GM23338 (cell line): ENCODE data around the gene CD300LB. TPM values are rescaled to one million over a fixed set of nuclear protein-coding genes. Genes with fewer than 3 reads are reported as not detected.

Experiments used
- ATAC-seq: fragments of 200-7000 bp; cut with Tn5 transposase; 3 replicates; pipeline ENCODE4 v1.9.1; 2020
- DNase-seq: peaks from one replicate; pipeline ENCODE4 v3.0.0-alpha.2; 2015; ENCODE audit warnings: low spot score
- H2AFZ ChIP-seq: fragments of 200-600 bp; sonication (generic); 2 replicates; pipeline ENCODE4 v1.8.0; 2016; ENCODE audit warnings: antibody characterized with exemption, mild to moderate bottlenecking, moderate library complexity
- H3F3A ChIP-seq: fragments of 200-600 bp; sonication (generic); replicated peaks from 2 replicates; pipeline ENCODE4 v1.8.0; 2017; ENCODE audit warnings: antibody characterized with exemption, mixed run types, low read depth
- H3K27ac ChIP-seq: fragments of 200-600 bp; sonication (generic); 2 replicates; pipeline ENCODE4 v1.6.1; 2016; ENCODE audit warnings: low read depth
- H3K27me3 ChIP-seq: fragments of 200-600 bp; sonication (generic); 2 replicates; pipeline ENCODE4 v1.8.0; 2016; ENCODE audit warnings: mild to moderate bottlenecking, mixed run types, moderate library complexity; ENCODE audit not compliant: insufficient read depth
- H3K36me3 ChIP-seq: fragments of 200-600 bp; sonication (generic); 2 replicates; pipeline ENCODE4 v1.8.0; 2016; ENCODE audit warnings: mild to moderate bottlenecking; ENCODE audit not compliant: insufficient read depth
- H3K4me1 ChIP-seq: fragments of 200-600 bp; sonication (generic); 2 replicates; pipeline ENCODE4 v1.8.0; 2016; ENCODE audit warnings: mild to moderate bottlenecking, moderate library complexity; ENCODE audit not compliant: insufficient read depth
- H3K4me2 ChIP-seq: fragments of 200-600 bp; sonication (generic); 2 replicates; pipeline ENCODE4 v1.7.1; 2017; ENCODE audit warnings: mixed run types
- H3K4me3 ChIP-seq: fragments of 200-600 bp; sonication (generic); 2 replicates; pipeline ENCODE4 v1.6.1; 2016; ENCODE audit warnings: mixed run types
- H3K79me2 ChIP-seq: fragments of 200-600 bp; sonication (generic); replicated peaks from 2 replicates; pipeline ENCODE4 v1.8.0; 2017; ENCODE audit warnings: mild to moderate bottlenecking; ENCODE audit not compliant: insufficient read depth
- H3K9me2 ChIP-seq: fragments of 200-600 bp; sonication (generic); 2 replicates; pipeline ENCODE4 v1.8.0; 2017; ENCODE audit not compliant: insufficient read depth
- H4K20me1 ChIP-seq: fragments of 200-600 bp; sonication (generic); replicated peaks from 2 replicates; pipeline ENCODE4 v1.8.0; 2017; ENCODE audit warnings: mild to moderate bottlenecking; ENCODE audit not compliant: insufficient read depth
- H3K27ac Mint-ChIP-seq: 2 replicates; pipeline ENCODE4 v1.8.0; 2020; ENCODE audit warnings: inconsistent platforms, mild to moderate bottlenecking, moderate library complexity, mixed read lengths
- H3K27me3 Mint-ChIP-seq: 3 replicates; pipeline ENCODE4 v1.8.0; 2022; ENCODE audit warnings: low read depth, mild to moderate bottlenecking, moderate library complexity, mixed read lengths, inconsistent platforms; ENCODE audit not compliant: insufficient read depth, poor library complexity
- H3K36me3 Mint-ChIP-seq: 3 replicates; pipeline ENCODE4 v1.8.0; 2021; ENCODE audit warnings: low read depth, mild to moderate bottlenecking, inconsistent platforms, moderate library complexity, mixed read lengths
- H3K4me1 Mint-ChIP-seq: 3 replicates; pipeline ENCODE4 v1.8.0; 2020; ENCODE audit warnings: mild to moderate bottlenecking, inconsistent platforms, mixed read lengths
- H3K4me3 Mint-ChIP-seq: 3 replicates; pipeline ENCODE4 v1.8.0; 2021; ENCODE audit warnings: moderate library complexity, mild to moderate bottlenecking, inconsistent platforms, mixed read lengths
- H3K9me3 Mint-ChIP-seq: 3 replicates; pipeline ENCODE4 v1.8.0; 2020; ENCODE audit warnings: moderate library complexity, mild to moderate bottlenecking, inconsistent platforms, mixed read lengths
- CREB1 ChIP-seq: fragments of 250-450 bp; sonication (Bioruptor Pico); IDR thresholded peaks from 2 replicates; pipeline ENCODE4 v1.5.0; 2020; ENCODE audit warnings: low read depth, mild to moderate bottlenecking, moderate library complexity
- EZH2 ChIP-seq: fragments of 200-600 bp; sonication (generic); IDR thresholded peaks from one replicate; pipeline ENCODE4 v1.8.0; 2017; ENCODE audit warnings: antibody characterized with exemption, mild to moderate bottlenecking, low read depth; ENCODE audit not compliant: unreplicated experiment
- JUNB ChIP-seq: IDR thresholded peaks from one replicate; pipeline ENCODE4 v1.6.1; 2016; ENCODE audit warnings: antibody characterized with exemption; ENCODE audit not compliant: unreplicated experiment
- NANOG ChIP-seq: IDR thresholded peaks from 2 replicates; pipeline ENCODE4 v1.6.1; 2016; ENCODE audit warnings: antibody characterized with exemption, borderline replicate concordance
- POLR2AphosphoS5 ChIP-seq: IDR thresholded peaks from 2 replicates; pipeline ENCODE4 v1.6.1; 2016; ENCODE audit warnings: antibody characterized with exemption, low read depth
- STAT1 ChIP-seq: IDR thresholded peaks from one replicate; pipeline ENCODE4 v1.6.1; 2016; ENCODE audit warnings: antibody characterized with exemption; ENCODE audit not compliant: unreplicated experiment
- ZNF114 ChIP-seq: fragments of 250-450 bp; sonication (Bioruptor Pico); IDR thresholded peaks from 2 replicates; pipeline ENCODE4 v1.5.0; 2020; ENCODE audit warnings: mild to moderate bottlenecking, moderate library complexity
- ZNF331 ChIP-seq: fragments of 250-450 bp; sonication (Bioruptor Pico); IDR thresholded peaks from 2 replicates; pipeline ENCODE4 v1.5.0; 2020; ENCODE audit warnings: low read depth, mild to moderate bottlenecking, moderate library complexity
- polyA plus RNA-seq: library from polyadenylated mRNA; unstranded; fragments of >200 nt; fragmentation: Nextera tagmentation; extraction: Ambion mirVana; gene quantifications from 2 replicates; pipeline ENCODE4 v1.2.1, GENCODE V29; 2016
- total RNA-seq: library from RNA; depleted of rRNA; stranded (reverse); fragments of >200 nt; shearing (Covaris generic); gene quantifications from 2 replicates; pipeline ENCODE4 v1.2.3, GENCODE V29; 2014
- TF ChIP-seq, protein P1 (sequence below), 2 experiments: fragments of 200-600 bp in 1 of 2; sonication (generic) in 1 of 2; conservative IDR thresholded peaks; 2 replicates each; pipeline versions ENCODE4 v1.5.1 to v1.6.1; 2016 to 2017; ENCODE audit warnings: antibody characterized with exemption in 2 of 2, low read depth in 2 of 2, mild to moderate bottlenecking in 2 of 2, moderate library complexity in 1 of 2
- TF ChIP-seq, protein P2 (sequence below): IDR thresholded peaks from 2 replicates; pipeline ENCODE4 v1.6.1; 2016; ENCODE audit warnings: antibody characterized with exemption
- TF ChIP-seq, protein P3 (sequence below): IDR thresholded peaks from one replicate; pipeline ENCODE4 v1.6.1; 2018; ENCODE audit warnings: antibody characterized with exemption; ENCODE audit not compliant: unreplicated experiment

Gene CD300LB
- total and polyA plus RNA-seq, 2 experiments from 2014 or later, result not detected

DNA sequence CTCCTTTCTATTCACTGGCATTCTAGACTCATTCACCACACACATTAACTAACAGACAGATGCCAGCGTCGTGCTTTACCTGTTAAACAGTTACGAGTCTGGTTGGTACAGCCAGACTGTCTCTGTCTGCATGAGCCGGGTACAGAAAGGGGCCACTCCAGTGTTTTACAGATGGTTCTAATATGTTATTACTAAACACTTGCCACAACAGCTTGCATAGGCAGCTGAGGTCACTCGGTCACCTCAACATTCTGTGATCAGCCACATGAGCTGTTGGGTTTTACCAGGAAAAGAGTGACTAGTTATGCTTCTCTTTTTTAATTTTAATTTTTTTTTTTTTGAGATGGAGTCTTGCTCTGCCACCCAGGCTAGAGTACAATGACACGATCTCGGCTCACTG is 39.6 kb downstream of the CD300LB start:
- H3K4me1 ChIP-seq, result no peaks in the 10 kb centered on the region; the same call in 1 of the 2 replicates
- H3K4me2 ChIP-seq, result no peak overlapping the region
- peaks cover 7% of the 10 kb centered on the region; the same call in 2 of the 3 replicates for H3K36me3 Mint-ChIP-seq
- no peaks in the 10 kb centered on the region for H3F3A ChIP-seq
- no peaks in the 10 kb centered on the region; the same call in 2 of the 3 replicates for H3K4me1 Mint-ChIP-seq
- no peak overlapping the region for H3K4me3 Mint-ChIP-seq
- no peaks in the 10 kb centered on the region for H4K20me1 ChIP-seq
- H3K27ac Mint-ChIP-seq, result no peak overlapping the region
- H3K9me3 Mint-ChIP-seq, result peaks cover 23% of the 10 kb centered on the region
- no peaks in the 10 kb centered on the region for H3K79me2 ChIP-seq
- H3K36me3 ChIP-seq, result no peaks in the 10 kb centered on the region
- no peak overlapping the region for H3K4me3 ChIP-seq
- H3K27ac ChIP-seq, result no peak overlapping the region
- H2AFZ ChIP-seq, result no peak overlapping the region
- TF ChIP-seq JUNB (no peak), ZNF331 (CRISPR knock-in tag) (no peak), ZNF114 (CRISPR knock-in tag) (no peak), EZH2 (no peak), STAT1 (no peak), CREB1 (CRISPR knock-in tag) (no peak), POLR2AphosphoS5 (no peak), NANOG (no peak)
- TF ChIP-seq, protein P1, sequence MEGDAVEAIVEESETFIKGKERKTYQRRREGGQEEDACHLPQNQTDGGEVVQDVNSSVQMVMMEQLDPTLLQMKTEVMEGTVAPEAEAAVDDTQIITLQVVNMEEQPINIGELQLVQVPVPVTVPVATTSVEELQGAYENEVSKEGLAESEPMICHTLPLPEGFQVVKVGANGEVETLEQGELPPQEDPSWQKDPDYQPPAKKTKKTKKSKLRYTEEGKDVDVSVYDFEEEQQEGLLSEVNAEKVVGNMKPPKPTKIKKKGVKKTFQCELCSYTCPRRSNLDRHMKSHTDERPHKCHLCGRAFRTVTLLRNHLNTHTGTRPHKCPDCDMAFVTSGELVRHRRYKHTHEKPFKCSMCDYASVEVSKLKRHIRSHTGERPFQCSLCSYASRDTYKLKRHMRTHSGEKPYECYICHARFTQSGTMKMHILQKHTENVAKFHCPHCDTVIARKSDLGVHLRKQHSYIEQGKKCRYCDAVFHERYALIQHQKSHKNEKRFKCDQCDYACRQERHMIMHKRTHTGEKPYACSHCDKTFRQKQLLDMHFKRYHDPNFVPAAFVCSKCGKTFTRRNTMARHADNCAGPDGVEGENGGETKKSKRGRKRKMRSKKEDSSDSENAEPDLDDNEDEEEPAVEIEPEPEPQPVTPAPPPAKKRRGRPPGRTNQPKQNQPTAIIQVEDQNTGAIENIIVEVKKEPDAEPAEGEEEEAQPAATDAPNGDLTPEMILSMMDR (conservative IDR thresholded peaks at IDR 0.05; ENCODE audit: low read depth in 2 of 2), result no peak
- TF ChIP-seq, protein P2, sequence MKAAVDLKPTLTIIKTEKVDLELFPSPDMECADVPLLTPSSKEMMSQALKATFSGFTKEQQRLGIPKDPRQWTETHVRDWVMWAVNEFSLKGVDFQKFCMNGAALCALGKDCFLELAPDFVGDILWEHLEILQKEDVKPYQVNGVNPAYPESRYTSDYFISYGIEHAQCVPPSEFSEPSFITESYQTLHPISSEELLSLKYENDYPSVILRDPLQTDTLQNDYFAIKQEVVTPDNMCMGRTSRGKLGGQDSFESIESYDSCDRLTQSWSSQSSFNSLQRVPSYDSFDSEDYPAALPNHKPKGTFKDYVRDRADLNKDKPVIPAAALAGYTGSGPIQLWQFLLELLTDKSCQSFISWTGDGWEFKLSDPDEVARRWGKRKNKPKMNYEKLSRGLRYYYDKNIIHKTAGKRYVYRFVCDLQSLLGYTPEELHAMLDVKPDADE, result no peak
- TF ChIP-seq, protein P3, sequence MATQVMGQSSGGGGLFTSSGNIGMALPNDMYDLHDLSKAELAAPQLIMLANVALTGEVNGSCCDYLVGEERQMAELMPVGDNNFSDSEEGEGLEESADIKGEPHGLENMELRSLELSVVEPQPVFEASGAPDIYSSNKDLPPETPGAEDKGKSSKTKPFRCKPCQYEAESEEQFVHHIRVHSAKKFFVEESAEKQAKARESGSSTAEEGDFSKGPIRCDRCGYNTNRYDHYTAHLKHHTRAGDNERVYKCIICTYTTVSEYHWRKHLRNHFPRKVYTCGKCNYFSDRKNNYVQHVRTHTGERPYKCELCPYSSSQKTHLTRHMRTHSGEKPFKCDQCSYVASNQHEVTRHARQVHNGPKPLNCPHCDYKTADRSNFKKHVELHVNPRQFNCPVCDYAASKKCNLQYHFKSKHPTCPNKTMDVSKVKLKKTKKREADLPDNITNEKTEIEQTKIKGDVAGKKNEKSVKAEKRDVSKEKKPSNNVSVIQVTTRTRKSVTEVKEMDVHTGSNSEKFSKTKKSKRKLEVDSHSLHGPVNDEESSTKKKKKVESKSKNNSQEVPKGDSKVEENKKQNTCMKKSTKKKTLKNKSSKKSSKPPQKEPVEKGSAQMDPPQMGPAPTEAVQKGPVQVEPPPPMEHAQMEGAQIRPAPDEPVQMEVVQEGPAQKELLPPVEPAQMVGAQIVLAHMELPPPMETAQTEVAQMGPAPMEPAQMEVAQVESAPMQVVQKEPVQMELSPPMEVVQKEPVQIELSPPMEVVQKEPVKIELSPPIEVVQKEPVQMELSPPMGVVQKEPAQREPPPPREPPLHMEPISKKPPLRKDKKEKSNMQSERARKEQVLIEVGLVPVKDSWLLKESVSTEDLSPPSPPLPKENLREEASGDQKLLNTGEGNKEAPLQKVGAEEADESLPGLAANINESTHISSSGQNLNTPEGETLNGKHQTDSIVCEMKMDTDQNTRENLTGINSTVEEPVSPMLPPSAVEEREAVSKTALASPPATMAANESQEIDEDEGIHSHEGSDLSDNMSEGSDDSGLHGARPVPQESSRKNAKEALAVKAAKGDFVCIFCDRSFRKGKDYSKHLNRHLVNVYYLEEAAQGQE, result no peak
- H3K9me2 ChIP-seq, result no peaks in the 10 kb centered on the region
- H3K27me3 Mint-ChIP-seq, result peaks cover 4% of the 10 kb centered on the region
- no peak for ATAC-seq
- no peaks in the 10 kb centered on the region for H3K27me3 ChIP-seq
- DNase-seq, result no peak
